Mammary epithelial cell (primary cell): Measurements from ENCODE around the gene ULK4.

Experiments
- EZH2 ChIP-seq: IDR thresholded peaks from 2 replicates; pipeline ENCODE4 v1.6.1; 2012; ENCODE audit warnings: low read length, inconsistent platforms, borderline replicate concordance
- TF ChIP-seq, protein P1 (sequence below), 2 donors: IDR thresholded peaks in 1 of 2; conservative IDR thresholded peaks in 1 of 2; 2 replicates each; pipeline ENCODE4 v1.5.1; 2011 to 2012; ENCODE audit warnings: inconsistent platforms in 2 of 2, low read length in 2 of 2, mild to moderate bottlenecking in 2 of 2, control low read depth in 1 of 2, low read depth in 1 of 2; ENCODE audit not compliant: insufficient read depth in 1 of 2; ENCODE audit errors: extremely low read depth in 1 of 2

- TF ChIP-seq, protein P1, sequence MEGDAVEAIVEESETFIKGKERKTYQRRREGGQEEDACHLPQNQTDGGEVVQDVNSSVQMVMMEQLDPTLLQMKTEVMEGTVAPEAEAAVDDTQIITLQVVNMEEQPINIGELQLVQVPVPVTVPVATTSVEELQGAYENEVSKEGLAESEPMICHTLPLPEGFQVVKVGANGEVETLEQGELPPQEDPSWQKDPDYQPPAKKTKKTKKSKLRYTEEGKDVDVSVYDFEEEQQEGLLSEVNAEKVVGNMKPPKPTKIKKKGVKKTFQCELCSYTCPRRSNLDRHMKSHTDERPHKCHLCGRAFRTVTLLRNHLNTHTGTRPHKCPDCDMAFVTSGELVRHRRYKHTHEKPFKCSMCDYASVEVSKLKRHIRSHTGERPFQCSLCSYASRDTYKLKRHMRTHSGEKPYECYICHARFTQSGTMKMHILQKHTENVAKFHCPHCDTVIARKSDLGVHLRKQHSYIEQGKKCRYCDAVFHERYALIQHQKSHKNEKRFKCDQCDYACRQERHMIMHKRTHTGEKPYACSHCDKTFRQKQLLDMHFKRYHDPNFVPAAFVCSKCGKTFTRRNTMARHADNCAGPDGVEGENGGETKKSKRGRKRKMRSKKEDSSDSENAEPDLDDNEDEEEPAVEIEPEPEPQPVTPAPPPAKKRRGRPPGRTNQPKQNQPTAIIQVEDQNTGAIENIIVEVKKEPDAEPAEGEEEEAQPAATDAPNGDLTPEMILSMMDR (conservative IDR thresholded peaks at IDR 0.05 in 1 of 2, IDR thresholded peaks at IDR 0.05 in 1 of 2; ENCODE audit: extremely low read depth in 1 of 2, insufficient read depth in 1 of 2, low read depth in 1 of 2, low read length in 2 of 2) = no peak
- TF ChIP-seq EZH2 = no peak
These were observed 25.5 kb downstream of the ULK4 start for GRCh38 chr3:41936384-41936783.
